HG03354 (cell line): ENCODE results near the gene MARVELD2.
A peak's percentile ranks its signal among the peaks of the same experiment; 100 is the strongest.
"Not testable (repeated sequence)": the region's sequence is repeated elsewhere in the genome, so short reads cannot be mapped to it uniquely, and the experiment has no call there.

Experiments
- ATAC-seq: cut with Tn5 transposase; IDR thresholded peaks from one replicate; pipeline ENCODE4 v1.9.1; 2021; ENCODE audit warnings: mild to moderate bottlenecking; ENCODE audit not compliant: unreplicated experiment, poor library complexity, severe bottlenecking

Gene MARVELD2

GRCh38 chr5:69414885-69415583 is at the start of gene MARVELD2:
MARVELD2 (plus strand) TSS chr5:69415116; CDS start chr5:69419386, 4,270 bp downstream.
- ATAC-seq = peak; percentile 70

- no peak for ATAC-seq
Measured at GRCh38 chr5:69367697-69368279, 47.1 kb upstream of the MARVELD2 start.

GRCh38 chr5:69368458-69369339 is 46.2 kb upstream of the MARVELD2 start:
- ATAC-seq = peak; percentile 0

GRCh38 chr5:69369340-69370121 is 45.4 kb upstream of the MARVELD2 start, which contains the start of the genes AK6, RAD17 and TAF9:
AK6 (minus strand) TSS chr5:69369520; CDS start chr5:69369490, 30 bp downstream.
RAD17 (plus strand) TSS chr5:69369818; CDS start chr5:69372209, 2,391 bp downstream.
TAF9 (minus strand) TSS chr5:69369520; CDS start chr5:69365737, 3,783 bp downstream.
- ATAC-seq = peak; percentile 96

- not testable (repeated sequence) for ATAC-seq
Measured at GRCh38 chr5:69370335-69370734, 44.6 kb upstream of the MARVELD2 start.

- ATAC-seq = no peak
Measured at GRCh38 chr5:69372394-69372793, 42.5 kb upstream of the MARVELD2 start.

GRCh38 chr5:69374911-69375446 is 39.9 kb upstream of the MARVELD2 start:
- ATAC-seq = peak; percentile 82

GRCh38 chr5:69378376-69378775 is 36.5 kb upstream of the MARVELD2 start:
- ATAC-seq = no peak

- ATAC-seq = no peak
Measured at GRCh38 chr5:69404659-69405330, 10.1 kb upstream of the MARVELD2 start.

GRCh38 chr5:69415584-69415958 is 655 bp downstream of the MARVELD2 start:
- ATAC-seq = no peak

- no peak for ATAC-seq
Measured at GRCh38 chr5:69416180-69416579, 1.3 kb downstream of the MARVELD2 start.

GRCh38 chr5:69416699-69417098 is 1.8 kb downstream of the MARVELD2 start:
- ATAC-seq = no peak

GRCh38 chr5:69418554-69418953 is 3.6 kb downstream of the MARVELD2 start:
- no peak for ATAC-seq

- no peak for ATAC-seq
Measured at GRCh38 chr5:69431424-69432303, 16.7 kb downstream of the MARVELD2 start.

- no peak for ATAC-seq
Measured at GRCh38 chr5:69432412-69433206, 17.7 kb downstream of the MARVELD2 start.

GRCh38 chr5:69435276-69435884 is 20.5 kb downstream of the MARVELD2 start:
- ATAC-seq = not testable (repeated sequence)
